ENCODE data around the gene NKG7. TPM values are rescaled to one million over a fixed set of nuclear protein-coding genes. Genes with fewer than 3 reads are reported as not detected.
"Not testable (repeated sequence)": the region's sequence is repeated elsewhere in the genome, so short reads cannot be mapped to it uniquely, and the experiment has no call there.

NKG7 gene
- not detected in 2 replicates for total RNA-seq

- no peak within 1 kb of the TSS for H3K4me3 ChIP-seq (ENCODE audit: low read depth, low read length)
- H3K36me3 ChIP-seq (ENCODE audit: control insufficient read depth, insufficient read depth, low read length): no peaks in the 10 kb centered on the region
- TF ChIP-seq CTCF (IDR thresholded peaks at IDR 0.05; ENCODE audit: insufficient read depth, low read length, severe bottlenecking): no peak
- no peaks in the 10 kb centered on the region for H3K27me3 ChIP-seq (ENCODE audit: control insufficient read depth, insufficient read depth, low read length)
- no peak for DNase-seq (ENCODE audit: low read depth)
- no peak for FAIRE-seq
Measured at GRCh38 chr19:51372649-51373504, at the start of gene NKG7. Gene NKG7, minus strand, starts transcription at chr19:51372654. Its CDS starts 119 bp downstream, at chr19:51372535.

- H3K36me3 ChIP-seq (ENCODE audit: control insufficient read depth, insufficient read depth, low read length): no peaks in the 10 kb centered on the region
- H3K4me3 ChIP-seq (ENCODE audit: low read depth, low read length): no peak overlapping the region
- peak; percentile 96 for TF ChIP-seq CTCF (IDR thresholded peaks at IDR 0.05; ENCODE audit: insufficient read depth, low read length, severe bottlenecking)
- DNase-seq (ENCODE audit: low read depth): peak; percentile 26
- H3K27me3 ChIP-seq (ENCODE audit: control insufficient read depth, insufficient read depth, low read length): no peaks in the 10 kb centered on the region
- FAIRE-seq: no peak
Measured at GRCh38 chr19:51422053-51422448, 49.6 kb upstream of the NKG7 start.

GRCh38 chr19:51421229-51422052 lies 49.0 kb upstream of the NKG7 start:
- no peak for FAIRE-seq
- Histone ChIP-seq H3K36me3 (ENCODE audit: control insufficient read depth, insufficient read depth, low read length) (no peaks in the 10 kb centered on the region), H3K4me3 (ENCODE audit: low read depth, low read length) (no peak overlapping the region), H3K27me3 (ENCODE audit: control insufficient read depth, insufficient read depth, low read length) (no peaks in the 10 kb centered on the region)
- TF ChIP-seq CTCF (IDR thresholded peaks at IDR 0.05; ENCODE audit: insufficient read depth, low read length, severe bottlenecking): no peak
- DNase-seq (ENCODE audit: low read depth): no peak

GRCh38 chr19:51420511-51420910 lies 48.1 kb upstream of the NKG7 start:
- not testable (repeated sequence) for H3K4me3 ChIP-seq (ENCODE audit: low read depth, low read length); FAIRE-seq; H3K27me3 ChIP-seq (ENCODE audit: control insufficient read depth, insufficient read depth, low read length); H3K36me3 ChIP-seq (ENCODE audit: control insufficient read depth, insufficient read depth, low read length); DNase-seq (ENCODE audit: low read depth)

GRCh38 chr19:51418707-51419106 lies 46.3 kb upstream of the NKG7 start:
- no peak for TF ChIP-seq CTCF (IDR thresholded peaks at IDR 0.05; ENCODE audit: insufficient read depth, low read length, severe bottlenecking)
- H3K4me3 ChIP-seq (ENCODE audit: low read depth, low read length): no peak overlapping the region
- no peak for FAIRE-seq
- H3K36me3 ChIP-seq (ENCODE audit: control insufficient read depth, insufficient read depth, low read length): no peaks in the 10 kb centered on the region
- no peaks in the 10 kb centered on the region for H3K27me3 ChIP-seq (ENCODE audit: control insufficient read depth, insufficient read depth, low read length)
- DNase-seq (ENCODE audit: low read depth): no peak

- no peak for FAIRE-seq
- no peaks in the 10 kb centered on the region for H3K36me3 ChIP-seq (ENCODE audit: control insufficient read depth, insufficient read depth, low read length)
- no peak for TF ChIP-seq CTCF (IDR thresholded peaks at IDR 0.05; ENCODE audit: insufficient read depth, low read length, severe bottlenecking)
- H3K27me3 ChIP-seq (ENCODE audit: control insufficient read depth, insufficient read depth, low read length): no peaks in the 10 kb centered on the region
- no peak overlapping the region for H3K4me3 ChIP-seq (ENCODE audit: low read depth, low read length)
- DNase-seq (ENCODE audit: low read depth): no peak
Measured at GRCh38 chr19:51417810-51418157, 45.3 kb upstream of the NKG7 start.

Data from bronchial epithelial cell (primary cell).